GDM1 (cell line): ENCODE data around the gene ABCC5.
A peak's percentile ranks its signal among the peaks of the same experiment; 100 is the strongest.
"Not testable (repeated sequence)": the region's sequence is repeated elsewhere in the genome, so short reads cannot be mapped to it uniquely, and the experiment has no call there.

Experiments used
- DNase-seq: peaks from one replicate; lab custom pipeline; 2025; lab: John Stamatoyannopoulos, UW

Gene ABCC5

DNA sequence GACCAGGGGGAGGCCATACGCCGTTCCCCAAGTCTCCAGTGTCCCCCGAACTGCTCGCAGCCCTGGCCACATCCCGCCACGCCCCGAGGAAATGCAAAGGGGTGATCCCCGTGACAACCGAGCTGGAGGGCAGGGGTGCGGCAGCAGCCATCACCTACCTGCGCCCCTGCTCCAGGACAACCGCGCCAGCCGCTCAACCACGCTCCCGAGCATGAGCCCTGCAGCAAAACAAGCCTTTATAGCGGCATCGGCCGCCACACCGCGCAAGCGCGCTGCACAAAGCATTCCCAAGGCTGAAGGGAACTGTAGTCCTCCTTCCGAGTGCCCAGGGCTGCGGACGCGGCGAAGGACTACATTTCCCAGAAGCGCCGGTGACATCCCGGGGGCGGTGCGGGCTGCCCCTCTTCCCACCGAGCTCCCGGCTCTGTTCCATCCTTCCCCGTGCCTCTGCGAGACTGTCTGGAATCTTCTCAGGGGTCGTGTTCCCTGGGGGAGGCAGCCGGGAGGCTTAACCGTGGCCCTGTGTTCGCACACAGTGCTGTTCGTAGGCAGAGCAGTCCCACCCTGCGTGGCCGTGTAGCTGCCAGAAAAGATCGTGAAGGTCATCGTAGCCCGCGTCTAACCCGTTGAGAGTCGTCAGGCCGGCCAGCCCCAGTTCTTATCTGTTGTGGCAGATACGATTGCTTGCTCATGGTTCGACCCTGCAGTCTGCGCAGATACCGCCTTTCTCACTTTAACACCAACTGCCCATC lies at the start of gene ABCC5:
TSS of gene ABCC5 (minus strand) at position 213 of the 752 bp plus-strand sequence. CDS start 3,492 bp downstream, outside the sequence.
- DNase-seq, result peak; percentile 77

DNA sequence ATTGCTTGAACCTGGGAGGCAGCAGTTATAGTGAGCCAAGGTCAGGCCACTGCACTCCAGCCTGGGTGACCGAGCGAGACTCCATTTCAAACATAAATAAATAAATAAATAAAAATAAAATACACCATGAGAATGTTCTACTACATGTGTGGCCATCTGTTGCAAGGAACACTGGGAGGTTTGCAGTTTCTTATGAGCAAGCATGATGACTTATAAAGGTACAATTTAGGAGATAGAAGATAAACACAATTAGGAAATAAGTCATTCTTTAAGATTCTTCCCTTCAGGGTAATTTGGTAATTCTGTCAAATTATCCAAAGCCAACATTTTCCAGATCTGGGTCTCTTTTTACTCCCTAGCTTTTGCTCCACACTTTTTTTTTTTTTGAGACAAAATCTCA lies 48.5 kb upstream of the ABCC5 start:
- no peak for DNase-seq

DNA sequence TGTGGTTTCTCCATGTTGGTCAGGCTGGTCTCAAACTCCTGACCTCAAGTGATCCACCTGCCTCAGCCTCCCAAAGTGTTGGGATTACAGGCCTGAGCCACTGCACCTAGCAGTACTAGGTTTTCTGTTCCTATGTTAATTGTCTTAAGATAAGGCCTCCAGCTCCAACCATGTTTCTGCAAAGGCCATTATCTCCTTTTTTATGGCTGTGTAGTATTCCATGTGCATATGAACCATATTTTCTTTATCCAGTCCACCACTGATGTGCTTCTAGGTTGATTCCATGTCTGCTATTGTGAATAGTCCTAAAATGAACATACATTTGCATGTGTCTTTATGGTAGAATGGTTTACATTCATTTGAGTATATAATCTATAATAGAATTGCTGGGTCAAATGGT lies 45.0 kb upstream of the ABCC5 start:
- DNase-seq, result no peak

DNA sequence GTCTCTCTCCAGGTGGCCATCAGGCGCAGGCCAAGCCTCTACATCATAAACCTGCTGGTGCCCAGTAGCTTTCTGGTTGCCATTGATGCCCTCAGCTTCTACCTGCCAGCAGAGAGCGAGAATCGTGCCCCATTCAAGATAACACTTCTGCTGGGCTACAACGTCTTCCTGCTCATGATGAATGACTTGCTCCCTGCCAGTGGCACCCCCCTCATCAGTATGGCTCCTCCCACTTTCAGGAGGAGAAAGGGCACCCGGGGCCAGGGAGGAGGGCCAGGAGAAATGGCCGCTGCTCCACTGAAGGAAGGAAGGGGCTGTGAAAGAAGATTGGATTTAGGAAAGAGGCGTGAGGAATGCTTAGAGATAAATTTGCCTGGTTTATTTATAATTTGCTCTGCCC lies 41.7 kb upstream of the ABCC5 start:
- no peak for DNase-seq

DNA sequence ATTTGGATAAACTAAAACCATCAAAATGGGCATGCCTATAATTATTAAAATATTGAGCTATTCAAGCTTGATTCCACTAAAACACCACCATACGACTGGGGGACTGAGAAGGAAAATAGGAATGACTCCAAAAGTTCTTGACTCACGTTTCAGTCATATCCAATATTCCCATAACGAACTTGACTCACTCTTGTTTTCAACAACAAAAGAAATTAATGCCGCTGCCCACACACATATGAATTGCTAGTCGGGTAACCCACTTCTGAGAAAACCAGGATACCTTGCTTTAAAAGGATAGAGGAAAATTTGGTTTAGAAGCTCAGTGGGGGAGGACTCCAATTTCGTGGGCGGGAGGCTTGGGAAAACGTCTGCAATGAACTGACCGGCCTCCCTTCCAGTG lies 40.3 kb upstream of the ABCC5 start:
- no peak for DNase-seq

DNA sequence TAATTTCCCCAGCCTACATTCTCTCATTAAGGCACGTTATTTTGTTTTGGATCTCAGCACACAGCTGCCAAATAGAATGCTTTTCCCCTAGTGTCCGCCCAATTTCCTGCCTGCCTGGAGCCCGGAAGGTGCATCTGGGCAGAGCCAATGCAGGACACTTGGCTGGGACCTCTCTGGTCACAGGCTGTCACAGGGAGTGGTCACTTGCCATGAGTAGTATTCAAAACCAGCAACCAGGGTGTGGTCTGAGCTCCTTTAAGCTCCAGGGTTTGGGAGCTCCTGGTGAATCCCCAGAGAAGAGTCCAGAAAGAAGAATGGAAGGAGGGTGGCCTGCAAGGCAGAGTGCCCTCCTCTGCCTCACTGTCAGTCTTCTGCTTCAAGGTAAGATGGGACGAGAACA lies 35.1 kb upstream of the ABCC5 start, which contains the start of gene HTR3C:
TSS of gene HTR3C (plus strand) at position 281 of the 400 bp plus-strand sequence. CDS start at position 315, 34 bp downstream.
- DNase-seq, result no peak

DNA sequence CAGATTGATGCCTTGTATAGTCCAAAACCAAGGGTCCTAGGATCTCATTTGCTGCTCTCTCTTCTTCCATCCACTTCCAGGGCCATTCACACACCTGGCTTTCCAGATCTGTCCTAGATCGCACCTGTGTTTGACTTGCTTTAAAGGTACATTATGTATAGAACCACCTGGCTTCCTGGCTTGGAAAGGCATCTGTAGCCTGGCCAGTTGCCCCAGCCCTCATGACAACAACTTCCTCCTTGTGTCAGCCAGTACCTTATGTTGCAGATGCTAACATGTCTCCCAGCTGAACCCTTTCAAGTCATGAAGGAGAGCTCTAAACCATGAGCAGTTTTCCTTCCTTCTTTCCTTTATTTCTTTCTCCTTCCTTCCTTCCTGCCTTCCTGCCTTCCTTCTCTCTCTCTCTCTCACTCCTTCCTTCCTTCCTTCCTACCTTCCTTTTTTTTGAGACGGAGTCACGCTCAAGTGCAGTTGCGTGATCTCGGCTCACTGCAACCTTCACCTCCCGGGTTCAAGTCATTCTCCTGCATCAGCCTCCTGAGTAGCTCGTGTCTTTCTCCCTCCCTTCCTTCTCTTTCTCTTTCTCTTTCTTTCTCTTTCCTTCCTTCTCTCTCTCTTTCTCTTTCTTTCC lies 32.6 kb upstream of the ABCC5 start:
- DNase-seq, result no peak

DNA sequence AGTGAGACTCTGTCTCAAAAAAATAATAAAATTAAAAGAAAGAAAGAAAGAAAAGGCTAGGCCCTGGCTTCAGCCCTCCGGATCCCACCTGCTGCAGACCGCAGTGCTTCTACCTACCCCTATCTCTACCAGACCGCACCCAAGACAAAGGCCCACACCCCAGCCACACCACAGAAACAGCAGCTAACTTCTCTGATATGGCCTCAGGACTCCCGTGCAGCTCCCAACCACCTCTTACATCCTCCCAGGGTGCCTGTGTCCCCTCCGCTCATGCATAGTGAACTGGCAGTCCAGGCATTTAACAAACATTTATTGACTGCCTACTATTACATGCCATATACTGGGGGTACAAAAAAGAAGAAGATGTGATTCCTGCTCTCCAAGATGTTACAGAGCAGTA lies 28.3 kb upstream of the ABCC5 start:
- no peak for DNase-seq

DNA sequence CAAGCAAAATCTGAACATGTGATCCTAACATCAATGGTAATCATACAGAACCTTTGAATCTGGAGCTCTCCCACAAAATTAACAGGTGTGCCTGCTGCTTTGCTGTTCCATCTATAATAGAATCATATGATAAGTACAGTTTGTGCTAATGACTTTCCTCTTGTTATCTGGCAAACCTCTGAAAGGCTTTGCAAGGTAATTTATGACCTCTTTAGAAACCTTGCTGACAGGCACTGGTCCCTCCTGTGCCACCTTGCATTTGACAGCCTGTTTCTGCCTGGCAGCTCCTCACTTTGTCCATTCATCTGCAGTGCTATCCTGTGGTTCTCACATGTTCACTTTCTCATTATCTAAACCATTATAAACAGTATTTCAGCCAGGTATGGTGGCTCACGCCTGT lies 24.9 kb upstream of the ABCC5 start:
- DNase-seq, result no peak

DNA sequence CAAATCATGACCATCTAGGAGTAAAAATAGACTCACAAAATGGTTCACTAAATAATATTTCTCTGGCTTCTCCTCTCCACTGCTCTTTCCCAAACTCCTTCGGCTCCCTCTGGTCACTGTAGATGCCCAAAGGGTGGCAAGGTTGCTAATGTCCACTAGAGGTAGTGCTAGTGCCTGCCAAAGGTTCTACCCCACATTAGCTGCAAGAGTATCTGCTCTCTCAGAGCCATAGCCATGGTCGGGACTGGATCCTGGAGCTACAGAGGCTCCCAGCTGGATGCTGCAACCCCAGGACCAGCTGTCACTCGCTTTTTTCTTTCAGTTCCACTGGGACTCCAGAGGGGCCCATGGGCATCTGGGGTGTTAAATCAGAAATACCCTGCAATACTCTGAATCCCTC lies 22.3 kb upstream of the ABCC5 start:
- DNase-seq, result no peak

DNA sequence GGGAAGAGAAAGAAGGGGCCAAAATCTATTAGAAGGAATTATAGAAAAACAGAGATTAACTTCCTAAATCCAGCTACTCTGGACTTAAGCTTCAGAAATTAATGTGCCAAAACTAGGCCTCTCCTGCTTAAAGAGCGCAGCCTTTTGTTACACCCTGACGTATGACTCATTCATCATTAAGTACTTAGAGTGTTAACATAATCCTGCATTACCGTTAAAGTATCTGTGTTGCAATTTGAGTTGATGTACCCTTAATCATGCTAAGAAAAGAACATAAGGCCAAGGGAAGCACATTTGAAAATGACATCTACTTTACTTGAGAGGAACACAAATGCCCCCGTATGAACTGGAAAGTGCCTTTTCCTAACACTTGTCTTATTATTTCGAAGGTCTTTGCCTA lies 21.7 kb upstream of the ABCC5 start:
- DNase-seq, result no peak

DNA sequence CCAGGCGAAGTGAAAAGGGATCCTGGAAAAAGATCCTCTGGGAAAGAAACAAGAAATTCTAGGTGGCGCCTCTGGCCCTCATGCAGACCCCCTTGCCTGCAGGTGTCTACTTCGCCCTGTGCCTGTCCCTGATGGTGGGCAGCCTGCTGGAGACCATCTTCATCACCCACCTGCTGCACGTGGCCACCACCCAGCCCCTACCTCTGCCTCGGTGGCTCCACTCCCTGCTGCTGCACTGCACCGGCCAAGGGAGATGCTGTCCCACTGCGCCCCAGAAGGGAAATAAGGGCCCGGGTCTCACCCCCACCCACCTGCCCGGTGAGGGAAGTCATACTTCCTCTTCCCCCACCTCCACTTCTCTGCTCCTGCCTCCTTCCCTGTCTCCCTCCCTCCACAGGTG lies 20.6 kb upstream of the ABCC5 start:
- not testable (repeated sequence) for DNase-seq

DNA sequence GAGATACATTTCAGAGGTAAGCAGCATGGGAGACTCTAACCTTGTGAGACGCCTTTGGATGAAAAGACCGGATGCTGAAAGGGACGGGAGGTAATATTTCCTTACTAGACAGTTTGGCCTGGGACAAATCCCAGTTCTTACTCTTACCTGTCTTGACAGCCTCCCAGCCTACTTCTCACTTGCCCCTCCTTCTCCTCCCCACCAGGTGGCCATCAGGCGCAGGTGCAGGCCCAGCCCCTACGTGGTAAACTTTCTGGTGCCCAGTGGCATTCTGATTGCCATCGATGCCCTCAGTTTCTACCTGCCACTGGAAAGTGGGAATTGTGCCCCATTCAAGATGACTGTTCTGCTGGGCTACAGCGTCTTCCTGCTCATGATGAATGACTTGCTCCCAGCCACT lies 20.1 kb upstream of the ABCC5 start:
- DNase-seq, result no peak

DNA sequence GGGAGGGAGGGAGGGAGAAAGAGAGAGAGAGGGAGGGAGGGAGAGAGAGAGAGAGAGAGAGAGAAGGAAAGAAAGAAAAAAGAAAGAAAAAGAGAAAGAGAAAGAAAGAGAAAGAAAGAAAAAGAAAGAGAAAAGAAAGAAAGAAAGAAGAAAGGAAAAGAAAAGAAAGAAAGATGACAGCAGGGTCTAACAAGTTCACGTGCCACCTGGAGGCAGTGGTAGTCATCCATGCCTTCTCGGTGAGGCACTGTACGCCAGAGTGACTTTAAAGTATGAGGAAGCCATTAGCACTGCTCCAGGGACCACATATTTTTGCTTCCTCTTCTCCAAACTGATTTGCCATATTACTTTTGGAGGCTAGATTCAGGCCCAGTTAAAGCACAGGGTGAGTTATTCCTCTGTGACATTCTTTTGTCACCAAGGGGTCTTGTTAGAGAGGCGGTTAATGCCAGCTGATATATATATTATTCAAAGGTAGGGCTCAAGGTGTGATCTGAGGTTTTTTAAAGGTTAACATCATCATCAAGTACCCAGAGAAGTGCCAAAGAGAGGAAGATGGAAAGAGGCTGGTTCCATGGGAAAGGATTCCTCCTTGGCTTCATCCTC lies 13.6 kb upstream of the ABCC5 start, which contains the start of gene HTR3D:
TSS of gene HTR3D (plus strand) at position 556 of the 606 bp plus-strand sequence. CDS start at position 556, 0 bp downstream.
- DNase-seq, result no peak

DNA sequence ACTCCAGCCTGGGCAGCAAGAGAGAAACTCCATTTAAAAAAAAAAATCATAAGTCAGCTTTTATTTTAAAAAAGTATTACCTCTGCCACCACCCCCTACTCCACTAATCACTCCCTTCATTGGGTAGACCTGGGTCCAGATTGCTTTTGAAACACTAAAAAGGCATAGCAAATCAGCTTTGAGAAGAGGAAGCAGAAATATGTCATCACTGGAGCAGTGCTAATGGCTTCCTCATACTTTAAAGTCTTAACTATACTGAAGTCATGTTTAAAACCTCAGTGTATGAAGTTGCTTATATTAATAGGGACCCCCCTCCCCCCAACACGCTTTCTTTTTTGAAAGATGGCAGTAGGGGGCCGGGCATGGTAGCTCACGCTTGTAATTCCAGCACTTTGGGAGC lies 12.9 kb upstream of the ABCC5 start:
- no peak for DNase-seq

DNA sequence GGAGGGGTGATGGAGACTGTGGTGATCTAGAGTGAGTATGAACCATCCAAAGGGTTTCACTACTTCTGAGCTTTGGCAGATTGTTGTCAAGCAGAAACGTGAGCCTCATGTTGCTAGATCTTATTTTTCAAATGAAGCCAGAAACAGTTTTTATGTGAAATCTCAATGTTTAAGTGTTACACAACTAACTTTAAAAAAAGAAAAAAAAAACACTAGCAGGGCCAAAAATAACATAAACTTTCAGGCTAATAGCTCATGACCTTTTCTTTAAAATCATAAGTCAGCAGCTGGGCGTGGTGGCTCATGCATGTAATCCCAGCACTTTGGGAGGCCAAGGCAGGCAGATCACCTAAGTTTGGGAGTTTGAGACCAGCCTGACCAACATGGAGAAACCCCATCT lies 11.8 kb upstream of the ABCC5 start:
- DNase-seq, result no peak

DNA sequence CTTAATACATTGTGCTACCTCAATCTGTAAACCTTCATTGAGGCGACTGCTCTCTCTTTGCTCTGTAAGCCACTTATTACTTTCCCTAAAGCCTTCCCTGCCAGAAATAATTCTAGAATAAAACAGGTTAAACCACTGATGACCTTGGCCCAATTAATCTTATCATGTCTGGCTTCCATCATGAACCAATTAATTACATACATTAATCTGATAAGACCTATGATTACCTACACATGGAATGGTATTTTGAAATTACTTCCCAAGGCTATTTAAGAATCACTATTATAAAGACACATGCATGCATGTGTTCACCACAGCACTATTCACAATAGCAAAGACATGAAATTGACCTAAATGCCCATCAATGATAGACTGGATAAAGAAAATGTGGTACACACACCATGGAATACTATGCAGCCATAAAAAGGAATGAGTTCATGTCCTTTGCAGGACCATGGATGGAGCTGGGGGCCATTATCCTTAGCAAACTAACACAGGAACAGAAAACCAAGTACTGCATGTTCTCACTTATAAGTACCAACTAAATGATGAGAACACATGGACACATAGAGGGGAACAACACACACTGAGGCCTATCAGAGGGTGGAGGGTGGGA lies 10.7 kb upstream of the ABCC5 start:
- DNase-seq, result not testable (repeated sequence)

DNA sequence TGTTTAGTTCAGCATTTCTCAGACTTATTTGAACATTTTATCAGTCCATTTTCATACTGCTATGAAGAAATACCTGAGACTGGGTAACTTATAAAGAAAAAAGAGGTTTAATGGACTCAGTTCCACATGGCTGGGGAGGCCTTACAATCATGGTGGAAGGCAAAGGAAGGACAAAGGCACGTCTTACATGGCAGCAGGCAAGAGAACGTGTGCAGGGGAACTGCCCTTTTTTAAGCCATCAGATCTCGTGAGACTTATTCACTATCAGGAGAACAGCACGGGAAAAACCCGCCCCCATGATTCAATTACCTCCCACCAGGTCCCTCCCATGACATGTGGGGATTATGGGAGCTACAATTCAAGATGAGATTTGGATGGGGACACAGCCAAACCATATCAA lies 7.6 kb upstream of the ABCC5 start:
- DNase-seq, result not testable (repeated sequence)

DNA sequence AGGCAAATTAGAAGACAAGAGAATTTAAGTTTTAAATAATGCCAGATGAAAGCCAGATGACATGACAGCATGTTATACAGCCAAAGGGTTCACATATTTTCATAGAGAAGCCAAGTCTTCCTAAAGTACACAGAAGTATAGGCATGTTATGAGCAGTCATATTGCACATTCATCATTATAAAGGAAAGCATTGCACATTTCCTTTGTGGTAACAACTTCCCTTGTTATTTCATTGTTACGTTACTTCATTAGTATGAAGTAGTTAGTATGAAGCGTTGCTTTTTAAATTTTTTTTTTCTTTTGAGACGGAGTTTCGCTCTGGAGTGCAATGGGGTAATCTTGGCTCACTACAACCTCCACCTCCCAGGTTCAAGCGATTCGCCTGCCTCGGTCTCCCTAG lies 4.6 kb upstream of the ABCC5 start:
- no peak for DNase-seq

DNA sequence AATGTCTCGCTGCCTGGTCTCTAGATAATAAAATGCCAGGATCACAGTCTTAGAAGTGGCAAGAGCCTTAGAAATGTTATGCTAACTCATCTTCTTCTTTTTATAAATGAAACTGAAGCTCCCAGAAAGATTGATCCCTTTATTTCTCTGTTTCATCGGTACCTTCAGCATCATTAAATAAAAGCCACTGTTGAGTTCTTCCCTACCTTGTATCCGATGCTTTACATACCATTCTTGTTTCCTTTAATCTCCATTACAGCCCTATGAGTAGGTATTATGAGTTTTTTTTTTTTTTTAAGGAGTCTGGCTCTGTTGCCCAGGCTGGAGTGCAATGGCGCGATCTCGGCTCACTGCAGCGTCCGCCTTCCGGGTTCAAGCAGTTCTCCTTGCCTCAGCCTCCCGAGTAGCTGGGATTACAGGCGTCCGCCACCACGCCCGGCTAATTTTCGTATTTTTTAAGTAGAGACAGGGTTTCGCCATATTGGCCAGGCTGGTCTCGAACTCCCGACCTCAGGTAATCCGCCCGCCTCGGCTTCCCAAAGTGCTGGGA lies 815 bp upstream of the ABCC5 start:
- DNase-seq, result no peak

DNA sequence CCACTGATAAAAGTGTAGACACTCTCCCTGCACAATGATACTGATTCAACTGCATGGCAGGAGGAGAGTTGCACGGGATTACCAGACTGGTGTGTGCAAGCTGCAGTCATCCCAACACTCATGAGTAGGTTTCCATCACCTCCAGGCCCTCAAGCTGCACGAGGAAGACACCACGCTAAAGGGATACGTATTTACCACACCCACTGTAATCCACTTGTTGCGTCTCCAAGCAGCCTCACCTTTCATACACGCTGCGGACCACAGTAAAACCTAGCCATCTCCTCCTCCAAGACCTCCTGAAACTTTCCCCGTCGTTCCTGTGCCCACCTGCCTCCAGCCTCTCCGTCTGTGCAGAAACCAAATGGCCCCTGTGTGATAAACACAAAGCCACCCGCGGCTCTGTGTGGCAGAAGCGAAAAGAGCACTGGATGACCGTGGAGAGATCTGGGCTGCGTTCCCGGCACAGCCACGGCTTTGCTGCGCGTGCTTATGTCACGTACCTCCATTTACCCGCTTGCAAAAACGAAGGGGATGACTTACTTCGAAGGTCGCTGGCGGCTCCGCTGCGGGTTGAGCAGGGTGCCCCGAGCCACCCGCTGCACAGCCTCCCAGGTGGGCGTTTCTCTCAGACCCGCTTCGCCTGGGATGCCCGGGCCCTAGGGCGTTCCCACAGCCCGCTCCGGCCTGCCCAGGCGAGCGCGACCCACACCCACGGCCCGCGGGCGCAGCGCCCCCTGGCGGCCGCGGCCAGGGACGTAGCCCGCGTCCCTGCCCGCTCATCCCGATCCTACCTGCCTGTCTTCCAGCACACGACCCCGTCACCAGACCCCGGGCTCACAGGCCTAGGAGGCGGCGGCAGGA lies 643 bp downstream of the ABCC5 start:
- peak; percentile 44 for DNase-seq
